DMS153 treated with DMSO at 0.1 percent for 48 hours (cell line): ENCODE measurements around the gene SYNE2.
"Not testable (repeated sequence)": the region's sequence is repeated elsewhere in the genome, so short reads cannot be mapped to it uniquely, and the experiment has no call there.

Source experiments
- DNase-seq: peaks from one replicate; lab custom pipeline; 2025; ENCODE audit not compliant: unreplicated experiment; lab: John Stamatoyannopoulos, UW

Gene SYNE2

GRCh38 chr14:64074961-64075612, 222.3 kb downstream of the SYNE2 start:
- no peak for DNase-seq

DNA sequence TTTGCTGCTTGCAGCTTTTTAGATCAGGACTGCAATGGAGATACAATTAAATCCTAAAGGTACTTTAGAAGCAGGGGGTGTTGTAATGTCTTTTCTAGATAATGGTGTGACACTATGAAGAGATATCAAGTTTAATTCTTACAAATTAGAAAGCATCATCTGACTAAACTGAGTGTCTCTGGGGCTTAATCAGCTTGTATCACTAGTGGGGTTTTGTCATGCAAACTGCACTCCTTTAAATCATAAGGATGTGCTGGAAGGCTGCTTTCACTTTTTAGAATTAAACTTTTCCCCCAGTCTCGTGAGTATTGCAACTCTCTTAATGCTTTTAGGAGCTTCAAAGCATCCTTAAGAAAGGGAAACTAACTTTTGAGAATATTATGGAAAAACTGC, 222.8 kb downstream of the SYNE2 start:
- DNase-seq = no peak

- DNase-seq = no peak
Observed at GRCh38 chr14:64080452-64080851, 227.6 kb downstream of the SYNE2 start.

DNA sequence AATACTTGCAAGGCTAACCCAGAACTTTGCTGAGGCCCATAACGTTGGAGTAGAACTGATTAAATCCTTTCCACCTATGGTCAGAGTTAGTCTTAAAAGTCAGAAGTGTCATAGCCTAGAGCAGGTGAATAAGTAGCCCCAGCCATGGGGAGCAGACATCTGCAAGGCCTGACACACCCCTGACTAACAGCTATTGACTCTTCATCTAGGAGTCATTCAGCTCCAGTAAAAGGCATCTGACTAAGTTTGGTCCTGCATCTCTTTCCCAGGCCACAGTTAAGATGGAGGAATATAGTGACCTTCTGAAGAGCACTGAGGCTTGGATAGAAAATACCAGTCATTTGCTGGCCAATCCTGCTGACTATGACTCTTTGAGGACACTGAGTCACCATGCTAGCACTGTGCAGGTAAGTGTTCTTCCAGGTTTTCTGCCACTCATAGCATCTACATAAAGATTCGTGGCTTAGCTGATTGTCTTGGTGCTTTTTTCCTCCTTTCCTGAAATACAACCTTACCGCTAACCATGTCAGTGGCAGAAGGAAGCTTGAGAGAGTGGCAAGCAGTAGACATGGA, 228.5 kb downstream of the SYNE2 start:
- no peak for DNase-seq

DNA sequence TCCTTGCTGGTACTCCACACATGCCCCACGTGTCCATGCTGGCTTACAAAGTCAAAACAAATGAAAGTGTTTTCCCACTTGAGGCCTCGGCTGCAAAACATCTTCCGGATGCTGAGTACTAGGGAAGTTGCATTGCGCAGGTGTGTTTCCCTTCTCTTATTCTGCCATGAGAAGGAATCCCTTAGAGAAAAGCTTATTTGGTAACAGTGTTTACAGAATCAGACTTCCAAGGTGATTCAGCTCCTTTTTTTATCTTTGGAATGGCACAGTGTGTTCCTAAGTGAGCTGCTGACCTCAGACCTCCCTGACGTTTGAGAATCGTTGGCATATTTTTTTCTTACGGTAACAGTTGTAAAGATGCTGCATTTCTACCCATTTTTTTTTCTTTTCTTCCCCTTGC, 230.0 kb downstream of the SYNE2 start:
- DNase-seq = no peak

GRCh38 chr14:64088647-64088964, 235.8 kb downstream of the SYNE2 start:
- no peak for DNase-seq

DNA sequence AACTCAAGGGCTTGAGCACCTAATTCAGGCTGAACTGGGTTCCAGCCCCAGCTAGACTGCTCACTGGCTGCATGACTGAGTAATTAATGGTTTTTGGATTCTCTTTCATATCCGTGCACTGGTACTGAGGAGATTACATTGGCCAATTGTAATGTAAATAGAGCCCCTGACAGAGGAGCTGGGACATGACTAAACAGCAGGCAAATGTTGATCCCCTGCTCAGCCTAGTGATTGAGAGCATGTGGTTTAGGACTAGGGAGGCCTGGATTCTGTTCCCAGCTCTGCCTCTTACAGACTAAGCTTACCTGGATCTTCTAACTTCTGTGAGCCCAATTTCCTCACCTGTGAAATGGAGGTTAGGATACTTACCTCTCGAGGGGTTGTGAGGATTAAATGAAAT, 237.1 kb downstream of the SYNE2 start:
- DNase-seq = no peak

DNA sequence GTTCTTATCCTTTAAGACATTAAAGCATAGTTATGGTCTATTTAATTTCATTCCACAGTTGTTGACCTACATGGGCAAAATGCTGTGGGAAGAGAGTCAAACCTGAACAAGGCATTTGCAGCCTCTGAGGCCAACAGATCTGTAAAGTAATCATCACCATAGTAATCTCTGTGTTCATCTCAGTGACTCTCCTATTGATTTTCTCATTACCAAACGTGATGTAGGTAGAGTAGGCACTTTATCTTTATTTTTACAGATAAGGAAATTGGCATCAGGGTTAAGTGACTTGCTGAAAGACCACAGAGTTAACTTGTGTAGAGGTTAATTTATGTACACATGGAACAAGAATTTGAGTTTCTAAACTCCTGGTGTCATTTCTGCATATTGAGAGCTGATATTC, 238.4 kb downstream of the SYNE2 start:
- no peak for DNase-seq

- DNase-seq = no peak
Observed at GRCh38 chr14:64092338-64092737, 239.5 kb downstream of the SYNE2 start.

DNA sequence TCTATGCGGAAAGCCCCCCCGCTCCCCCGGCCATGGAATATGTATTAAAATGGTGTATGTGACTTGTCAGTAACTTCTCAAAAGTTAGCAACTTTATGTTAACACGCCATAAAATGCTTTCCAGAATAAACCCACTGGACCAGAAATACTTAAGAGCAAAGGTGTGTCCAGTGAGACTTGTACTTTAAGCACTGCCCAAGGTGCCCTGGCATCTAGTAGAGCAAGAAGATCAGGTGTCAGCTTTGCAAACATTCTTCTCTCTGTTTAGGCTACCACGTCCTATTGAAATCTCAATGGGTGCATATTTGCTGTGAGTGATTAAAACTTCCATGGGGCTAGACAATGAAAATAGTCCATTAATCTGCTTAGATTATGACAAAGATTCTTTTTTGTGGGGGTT, 240.1 kb downstream of the SYNE2 start:
- no peak for DNase-seq

DNA sequence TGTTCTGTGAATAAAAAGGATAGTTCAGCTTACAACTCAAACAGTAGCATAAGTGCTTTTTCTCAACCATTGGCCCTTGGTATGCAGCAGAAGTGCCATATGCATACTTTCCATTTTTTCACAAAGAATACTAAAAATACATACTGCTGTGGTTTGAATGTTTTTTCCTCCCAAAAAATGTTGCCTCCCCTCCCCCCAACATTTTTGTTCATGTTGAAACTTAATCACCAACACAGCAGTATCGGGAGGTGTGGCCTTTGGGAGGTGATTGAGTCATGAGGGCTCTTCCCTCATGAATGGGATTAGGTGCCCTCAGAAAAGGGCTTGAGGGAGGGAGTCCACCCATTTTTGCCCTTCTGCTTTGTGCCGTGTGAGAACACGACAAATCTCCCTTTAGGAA, 242.8 kb downstream of the SYNE2 start:
- DNase-seq = no peak

- no peak for DNase-seq
Observed at GRCh38 chr14:64098120-64098519, 245.3 kb downstream of the SYNE2 start.

GRCh38 chr14:64107438-64107837, 254.6 kb downstream of the SYNE2 start:
- no peak for DNase-seq

- DNase-seq = no peak
Observed at GRCh38 chr14:64109819-64110554, 257.2 kb downstream of the SYNE2 start.

GRCh38 chr14:64110802-64111201, 258.0 kb downstream of the SYNE2 start:
- no peak for DNase-seq

- peak; percentile 43 for DNase-seq
Observed at GRCh38 chr14:64112867-64113678, 260.3 kb downstream of the SYNE2 start.

- DNase-seq = no peak
Observed at GRCh38 chr14:64114166-64114565, 261.4 kb downstream of the SYNE2 start.

DNA sequence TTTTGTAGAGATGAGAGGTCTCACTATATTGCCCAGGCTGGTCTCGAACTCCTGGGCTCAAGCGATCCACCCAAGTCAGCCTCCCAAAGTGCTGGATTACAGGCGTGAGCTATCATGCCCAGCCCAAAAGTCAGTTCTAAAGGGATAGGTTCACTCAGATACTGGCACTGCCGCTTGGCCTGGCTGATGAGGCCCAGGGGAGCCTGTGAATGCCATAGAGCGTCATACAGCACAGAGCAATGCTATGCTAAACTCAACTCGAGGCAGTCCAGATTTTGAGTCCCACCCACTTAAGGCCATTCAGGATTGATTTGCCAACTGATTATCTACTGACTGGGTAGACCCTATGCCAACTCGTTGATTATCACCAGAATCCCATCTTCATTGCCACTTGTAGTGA, 262.0 kb downstream of the SYNE2 start:
- DNase-seq = no peak

DNA sequence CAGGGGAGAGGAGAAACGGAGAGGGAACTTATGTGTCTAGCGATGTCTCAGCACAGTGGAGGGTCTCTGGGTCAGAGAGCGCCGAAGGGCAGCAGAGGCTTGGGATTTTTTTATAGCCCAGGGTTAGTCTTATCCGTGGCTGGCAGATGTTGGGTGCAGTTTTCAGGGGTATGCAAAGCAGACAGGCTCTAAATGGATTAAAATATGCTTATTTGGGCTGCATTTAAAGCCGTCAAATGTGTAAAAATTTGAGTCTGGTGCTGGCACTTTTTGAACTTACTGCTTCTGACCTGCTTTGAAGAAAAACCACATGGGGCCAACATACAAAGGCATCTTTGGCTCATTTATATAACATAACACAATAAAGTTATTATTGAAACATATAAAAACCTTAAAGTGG, 262.6 kb downstream of the SYNE2 start:
- DNase-seq = no peak

GRCh38 chr14:64117671-64118402, 265.0 kb downstream of the SYNE2 start:
- no peak for DNase-seq

DNA sequence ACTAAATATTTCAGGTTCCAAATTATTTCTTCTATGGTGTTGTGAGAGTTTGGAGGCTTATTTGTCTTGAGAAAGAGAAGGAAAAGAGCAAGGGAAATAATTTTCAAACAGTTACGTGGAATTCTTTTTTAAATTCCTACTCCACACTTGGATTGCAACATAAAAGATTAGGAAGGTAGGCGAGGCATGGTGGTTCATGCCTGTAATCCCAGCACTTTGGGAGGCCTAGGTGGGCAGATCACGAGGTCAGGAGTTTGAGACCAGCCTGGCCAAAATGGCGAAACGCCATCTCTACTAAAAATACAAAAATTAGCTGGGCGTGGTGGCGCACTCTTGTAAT, 265.6 kb downstream of the SYNE2 start:
- not testable (repeated sequence) for DNase-seq
